HG03520 (cell line): Measurements from ENCODE around the gene SSU72.
A peak's percentile ranks its signal among the peaks of the same experiment; 100 is the strongest.
"Not testable (repeated sequence)": the region's sequence is repeated elsewhere in the genome, so short reads cannot be mapped to it uniquely, and the experiment has no call there.

Experiments
- ATAC-seq: cut with Tn5 transposase; IDR thresholded peaks from one replicate; pipeline ENCODE4 v1.9.1; 2021; ENCODE audit warnings: mild to moderate bottlenecking, moderate library complexity; ENCODE audit not compliant: unreplicated experiment

The SSU72 gene

DNA sequence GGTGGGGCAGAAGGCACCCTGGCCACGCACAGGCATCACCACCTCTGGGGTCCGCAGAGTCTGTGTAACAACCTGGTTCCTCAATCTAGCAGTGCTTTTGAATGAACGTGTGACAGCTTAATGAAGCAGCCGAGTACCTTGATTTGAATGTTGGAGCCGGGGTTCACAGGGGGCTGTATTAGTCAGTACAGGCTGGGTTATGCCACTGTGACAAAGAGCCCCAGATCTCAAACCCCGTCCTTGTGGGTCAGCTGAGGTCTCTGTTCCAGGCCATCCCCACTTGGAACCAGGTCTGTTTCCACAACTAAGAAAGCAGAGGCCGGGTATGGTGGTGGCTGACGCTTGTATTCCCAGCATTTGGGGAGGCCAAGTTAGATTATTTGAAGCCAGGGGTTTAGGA is 44.7 kb downstream of the SSU72 start:
- ATAC-seq, result no peak

DNA sequence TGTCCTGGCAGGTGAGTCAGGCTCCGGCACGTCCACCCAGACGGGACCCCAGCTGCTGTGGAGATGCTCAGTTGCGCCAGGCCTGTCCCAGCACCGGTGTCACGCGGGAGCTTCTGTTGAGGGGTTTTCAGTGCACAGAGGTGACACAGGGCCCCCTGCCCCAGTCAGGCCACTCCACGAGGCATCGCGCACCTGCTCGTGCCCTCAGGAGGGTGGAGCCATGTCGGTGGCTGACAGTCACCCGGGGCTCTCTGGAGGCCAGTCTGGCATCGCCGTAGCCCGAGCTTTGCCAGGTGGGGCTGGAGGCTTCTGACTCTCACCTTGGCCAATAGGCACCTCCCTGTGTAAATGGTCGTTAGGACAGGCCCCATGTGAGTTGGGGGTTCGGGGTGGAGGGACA is 45.3 kb downstream of the SSU72 start:
- no peak for ATAC-seq

DNA sequence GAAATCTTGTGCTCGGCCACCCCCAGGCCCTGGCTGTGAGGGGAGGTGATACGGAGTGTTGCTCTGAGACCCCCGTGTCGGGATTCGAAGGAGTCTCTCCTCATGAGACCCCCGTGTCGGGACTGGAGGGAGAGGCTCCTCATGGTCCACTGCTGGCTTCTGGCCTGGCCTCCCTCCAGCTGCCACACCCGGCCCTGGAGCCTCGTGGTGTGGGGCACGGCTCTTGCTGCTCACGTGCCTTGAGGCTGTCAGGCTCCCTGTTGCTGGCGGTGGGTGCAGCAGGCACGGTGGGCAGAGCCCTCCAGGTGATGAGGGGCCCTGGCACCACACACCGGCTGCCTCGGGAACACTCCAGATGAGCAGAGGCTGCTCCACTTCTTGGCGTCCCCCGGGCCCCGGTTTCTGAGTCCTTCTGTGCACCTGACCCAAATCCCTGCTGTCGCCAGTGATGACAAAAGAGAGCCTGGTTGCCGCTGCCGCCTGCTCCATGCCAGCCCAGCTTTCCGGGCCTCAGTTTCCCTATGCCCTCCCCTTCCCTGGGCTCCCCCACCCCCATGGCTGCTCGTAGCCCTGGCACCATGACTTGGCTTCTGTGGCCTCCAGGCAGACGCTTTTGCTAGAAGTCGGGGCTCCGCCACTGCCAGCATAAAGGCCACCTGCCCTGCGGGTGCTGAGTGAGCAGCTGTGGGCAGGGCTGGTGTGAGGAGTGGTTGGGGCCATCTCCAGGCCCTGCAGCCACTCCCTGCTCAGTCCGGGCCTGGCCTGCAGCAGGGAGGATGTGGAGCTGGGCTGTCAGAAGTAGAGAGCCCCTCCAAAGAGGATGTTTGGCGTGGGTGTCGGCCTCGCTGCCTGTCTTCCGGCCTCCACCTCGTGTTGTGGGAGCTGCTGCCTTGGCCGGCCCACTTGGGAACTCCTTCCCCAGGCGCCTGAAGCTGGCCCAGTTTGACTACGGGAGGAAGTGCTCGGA is 46.1 kb downstream of the SSU72 start:
- no peak for ATAC-seq

DNA sequence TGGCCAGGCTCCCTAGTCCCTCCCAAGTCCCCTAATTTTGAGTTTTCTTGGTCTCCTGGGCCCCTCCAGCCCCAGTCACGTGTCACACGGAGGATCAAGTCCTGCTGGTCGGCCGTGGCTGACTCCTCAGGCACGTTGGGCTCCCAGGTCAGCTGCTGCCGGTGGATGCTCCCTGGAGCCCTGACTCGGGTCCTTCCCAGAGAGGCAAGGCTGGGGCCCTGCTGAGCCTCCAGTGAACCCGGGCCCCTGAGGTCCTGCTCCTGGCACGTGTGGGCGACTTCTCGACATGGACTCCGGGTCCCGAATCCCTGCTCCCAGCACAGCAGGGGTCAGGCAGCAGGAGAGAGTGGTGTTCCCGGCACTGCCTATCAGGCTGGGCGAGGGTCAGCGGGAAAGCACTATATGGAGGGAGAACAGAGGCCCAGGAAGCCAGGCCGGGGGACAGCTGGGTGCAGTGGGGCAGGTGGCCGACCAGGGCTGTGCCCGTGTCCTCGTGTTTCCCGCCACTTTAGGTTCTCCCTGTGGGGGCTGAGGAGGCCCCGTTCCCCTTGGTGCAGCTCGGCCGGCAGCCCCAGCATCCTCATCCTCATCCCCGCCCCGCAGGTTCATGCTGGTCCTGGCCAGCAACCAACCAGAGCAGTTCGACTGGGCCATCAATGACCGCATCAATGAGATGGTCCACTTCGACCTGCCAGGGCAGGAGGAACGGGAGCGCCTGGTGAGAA is 47.4 kb downstream of the SSU72 start:
- ATAC-seq, result no peak

DNA sequence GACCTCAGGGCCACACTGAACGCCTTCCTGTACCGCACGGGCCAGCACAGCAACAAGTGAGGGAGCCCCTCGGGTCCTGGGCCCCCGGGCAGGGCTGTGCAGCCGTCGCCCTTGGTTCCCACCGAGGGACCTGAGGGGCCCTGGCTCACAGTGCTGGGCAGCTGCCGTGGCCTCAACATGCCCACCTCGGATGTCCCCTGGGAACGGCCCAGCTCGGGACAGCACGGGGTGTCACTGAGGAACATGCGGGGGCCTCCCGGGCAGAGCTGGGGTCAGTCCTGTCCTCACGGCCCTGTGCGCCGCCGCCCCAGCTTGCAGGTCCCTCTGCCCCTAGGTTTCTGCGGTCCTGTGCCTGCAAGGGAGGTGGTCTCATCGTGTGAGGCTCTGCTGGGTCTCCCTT is 48.2 kb downstream of the SSU72 start:
- not testable (repeated sequence) for ATAC-seq

DNA sequence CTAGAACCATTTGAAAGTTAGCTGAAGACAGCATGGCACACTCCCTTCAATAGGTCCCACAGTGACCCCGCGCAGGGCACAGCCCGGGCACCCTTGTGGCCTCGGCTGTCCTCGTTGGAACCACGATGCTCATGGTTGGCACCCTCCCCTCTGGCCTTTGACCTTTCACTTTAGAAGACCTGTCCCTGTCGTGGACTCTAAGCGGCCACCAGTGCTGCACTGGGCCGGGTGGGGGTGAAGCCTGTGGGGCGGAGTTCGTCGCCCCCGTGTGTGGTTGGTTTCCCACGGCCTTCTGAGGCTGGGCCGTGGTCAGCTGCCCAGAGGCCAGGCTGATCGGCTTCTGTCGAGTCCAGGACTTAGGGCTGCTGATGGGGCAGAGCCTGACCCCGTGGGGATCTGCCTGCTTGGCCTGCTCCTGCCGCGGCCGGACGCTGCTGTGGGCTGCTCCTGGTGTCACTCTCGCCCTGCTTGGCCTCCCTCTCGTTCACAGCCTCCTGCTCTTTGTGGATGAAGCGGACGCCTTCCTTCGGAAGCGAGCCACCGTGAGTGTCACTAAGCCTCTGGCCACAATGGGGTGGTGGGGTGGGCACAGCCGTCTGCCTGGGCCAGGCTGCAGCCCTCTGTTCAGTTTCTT is 49.8 kb downstream of the SSU72 start:
- not testable (repeated sequence) for ATAC-seq

DNA sequence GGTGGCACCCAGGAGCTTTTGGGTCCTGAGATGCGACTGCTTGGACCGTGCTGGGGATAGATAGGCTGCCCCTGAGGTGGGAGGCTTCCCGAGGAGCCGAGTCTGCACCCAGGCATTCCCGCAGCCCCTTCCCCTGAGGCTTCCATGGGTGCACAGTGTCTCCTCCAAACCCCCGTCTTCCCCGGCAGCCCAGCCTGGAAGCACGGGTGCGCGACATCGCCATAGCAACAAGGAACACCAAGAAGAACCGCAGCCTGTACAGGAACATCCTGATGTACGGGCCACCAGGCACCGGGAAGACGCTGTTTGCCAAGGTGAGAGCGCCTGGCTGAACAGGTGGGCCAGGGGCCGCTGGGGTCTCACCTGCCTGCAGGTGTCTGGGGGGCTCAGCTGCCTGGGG is 51.0 kb downstream of the SSU72 start:
- not testable (repeated sequence) for ATAC-seq

DNA sequence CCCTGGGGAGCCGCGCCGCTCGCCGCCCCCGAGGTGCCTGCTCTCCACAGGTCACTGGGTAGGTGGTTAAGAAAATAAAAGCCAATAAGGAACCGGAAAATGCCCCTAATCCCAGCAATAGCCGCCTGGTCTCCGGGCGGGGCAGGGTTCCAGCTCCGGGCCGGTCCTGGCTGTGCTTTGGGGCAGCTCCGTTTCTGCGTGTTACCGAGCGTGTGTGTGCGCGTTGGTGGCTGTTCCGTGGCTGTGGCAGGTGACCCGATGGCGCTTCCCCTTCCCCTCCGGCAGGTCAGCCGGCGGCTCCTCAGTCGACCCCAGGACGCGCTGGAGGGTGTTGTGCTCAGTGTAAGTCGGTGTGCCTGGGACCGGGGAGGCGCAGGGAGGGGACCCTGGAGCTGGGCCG is 51.4 kb downstream of the SSU72 start:
- ATAC-seq, result not testable (repeated sequence)

DNA sequence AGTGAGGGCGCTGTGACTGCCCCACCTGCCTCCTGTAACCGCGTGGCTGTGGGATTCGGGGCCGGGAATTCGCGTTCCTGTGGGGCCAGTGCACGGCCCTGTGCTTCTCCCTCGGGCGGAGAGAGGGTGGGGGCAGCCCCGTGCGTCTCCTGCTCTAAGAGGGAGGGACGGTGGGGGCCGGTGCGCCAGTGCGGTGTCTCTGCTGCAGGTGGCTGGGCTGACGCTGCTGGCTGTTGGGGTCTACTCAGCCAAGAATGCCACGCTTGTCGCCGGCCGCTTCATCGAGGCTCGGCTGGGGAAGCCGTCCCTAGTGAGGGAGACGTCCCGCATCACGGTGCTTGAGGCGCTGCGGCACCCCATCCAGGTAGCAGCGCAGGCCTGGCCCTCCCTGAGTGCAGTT is 52.1 kb downstream of the SSU72 start:
- ATAC-seq, result not testable (repeated sequence)

DNA sequence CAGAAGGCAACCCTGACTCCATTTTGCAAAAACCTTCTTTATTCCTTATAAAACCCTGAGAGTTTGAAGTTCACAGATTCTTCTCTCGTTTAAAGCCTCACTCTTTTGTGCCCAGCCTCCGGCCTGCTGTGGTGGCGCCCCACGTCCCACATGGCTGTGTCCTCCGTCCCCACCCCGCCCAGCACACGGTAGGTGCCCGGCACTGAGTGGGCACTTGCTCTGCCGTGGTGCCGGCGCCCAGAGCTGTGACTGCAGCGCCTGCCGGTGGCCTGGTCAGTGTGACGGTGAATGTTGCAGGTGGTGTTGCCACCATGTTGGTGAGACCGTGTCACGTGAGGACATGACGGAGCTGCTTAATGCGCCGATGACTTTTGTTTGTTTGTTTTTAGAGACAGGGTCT is 53.3 kb downstream of the SSU72 start:
- no peak for ATAC-seq

DNA sequence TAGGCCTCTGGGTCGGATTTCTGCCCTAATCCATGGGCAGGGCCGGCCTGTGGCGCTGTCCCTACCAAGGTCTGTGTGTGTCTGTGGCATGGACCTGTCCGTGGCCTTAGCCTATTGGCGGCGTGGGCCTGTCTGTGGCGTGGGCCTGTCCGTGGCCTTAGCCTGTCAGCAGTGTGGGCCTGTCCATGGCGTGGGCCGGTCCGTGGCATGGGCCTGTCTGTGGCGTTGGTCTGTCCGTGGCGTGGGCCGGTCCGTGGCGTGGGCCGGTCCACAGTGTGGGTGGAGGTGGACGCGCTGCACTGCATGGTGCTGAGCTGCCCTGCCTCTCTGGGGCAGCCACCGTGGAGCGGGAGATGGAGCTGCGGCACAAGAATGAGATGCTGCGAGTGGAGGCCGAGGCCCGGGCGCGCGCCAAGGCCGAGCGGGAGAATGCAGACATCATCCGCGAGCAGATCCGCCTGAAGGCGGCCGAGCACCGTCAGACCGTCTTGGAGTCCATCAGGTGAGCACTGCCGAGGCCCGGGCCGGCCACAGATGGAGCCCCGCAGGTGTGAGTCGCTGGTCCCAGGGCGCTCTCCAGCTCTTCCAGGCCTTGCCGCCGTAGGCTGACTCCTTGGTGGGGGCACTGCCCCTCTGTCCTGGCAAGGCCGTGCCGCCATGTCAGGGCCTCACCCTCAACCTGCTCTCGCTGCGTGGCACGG is 54.7 kb downstream of the SSU72 start:
- not testable (repeated sequence) for ATAC-seq

DNA sequence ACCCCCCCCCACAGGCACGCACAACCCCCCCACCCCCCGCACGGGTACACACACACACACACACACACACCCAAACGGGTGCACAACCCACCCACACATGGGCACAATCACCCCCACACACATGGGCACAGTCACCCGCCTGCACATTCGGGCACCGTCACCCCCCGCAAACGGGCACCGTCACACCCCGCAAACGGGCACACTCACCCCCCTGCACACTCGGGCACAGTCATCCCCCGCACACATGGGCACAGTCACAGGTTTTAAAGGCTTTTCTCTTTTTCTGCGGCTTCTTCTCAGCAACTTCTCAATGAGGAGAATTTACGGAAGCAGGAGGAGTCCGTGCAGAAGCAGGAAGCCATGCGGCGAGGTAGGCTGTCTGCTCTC is 56.0 kb downstream of the SSU72 start:
- not testable (repeated sequence) for ATAC-seq

DNA sequence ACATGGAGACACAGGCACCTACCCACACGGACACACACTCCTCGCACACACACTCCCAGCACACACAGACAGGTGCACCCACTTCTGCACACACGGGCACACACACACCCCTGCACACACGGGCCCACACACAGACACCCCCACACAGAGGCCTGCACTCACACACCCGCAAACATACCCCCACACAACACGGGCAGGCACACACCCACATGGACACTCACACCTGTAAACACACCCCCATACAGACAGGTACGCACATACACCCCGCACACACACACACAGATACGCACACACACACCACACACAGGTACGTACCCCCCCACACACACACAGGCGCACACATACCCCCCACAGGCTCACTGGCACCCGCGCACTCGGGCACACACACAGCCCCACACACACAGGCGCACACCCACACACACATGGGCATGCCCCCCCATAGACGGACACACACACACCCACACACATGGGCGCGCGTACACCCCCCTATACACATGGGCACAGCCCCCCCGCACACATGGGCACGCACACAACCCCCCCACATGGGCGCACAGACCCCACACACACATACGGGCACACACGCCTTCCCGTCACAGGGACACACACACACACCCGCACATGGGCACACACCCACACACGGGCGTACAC is 56.6 kb downstream of the SSU72 start:
- ATAC-seq, result no peak

DNA sequence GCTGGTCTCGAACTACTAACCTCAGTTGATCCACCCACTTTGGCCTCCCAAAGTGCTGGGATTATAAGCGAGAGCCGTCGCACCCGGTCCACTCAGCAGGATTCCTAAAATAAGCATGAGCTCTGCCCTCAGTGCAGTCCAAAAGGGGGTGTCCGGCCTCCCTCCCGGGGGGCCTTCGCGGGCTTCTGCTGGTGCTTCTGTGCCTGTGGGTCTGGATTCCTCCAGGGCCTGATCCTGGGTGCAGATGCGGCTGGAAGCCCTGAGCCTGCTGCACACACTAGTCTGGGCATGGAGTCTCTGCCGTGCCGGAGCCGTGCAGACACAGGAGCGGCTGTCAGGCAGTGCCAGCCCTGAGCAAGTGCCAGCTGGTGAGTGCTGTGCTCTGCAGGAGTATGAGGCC is 57.7 kb downstream of the SSU72 start:
- not testable (repeated sequence) for ATAC-seq

DNA sequence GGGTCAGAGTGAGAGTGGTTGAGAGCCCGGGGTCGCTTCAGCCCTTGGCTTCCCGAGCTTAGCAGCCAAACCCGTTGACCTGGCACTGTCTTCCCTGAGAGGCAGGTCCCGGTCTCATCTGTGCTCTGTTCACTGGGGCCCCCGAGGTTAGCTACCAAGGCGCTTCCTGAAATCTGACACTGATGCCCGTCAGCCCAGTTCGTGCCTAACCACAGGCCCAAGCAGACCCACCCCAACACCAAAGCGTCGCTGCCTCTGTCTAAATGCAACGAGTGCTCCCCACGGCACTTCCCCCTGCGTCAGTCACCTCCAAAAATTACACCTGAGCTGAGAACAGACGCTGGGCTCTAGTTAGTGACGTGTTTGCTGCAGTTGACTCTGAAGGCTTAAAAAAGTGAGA is 60.3 kb downstream of the SSU72 start:
- not testable (repeated sequence) for ATAC-seq

DNA sequence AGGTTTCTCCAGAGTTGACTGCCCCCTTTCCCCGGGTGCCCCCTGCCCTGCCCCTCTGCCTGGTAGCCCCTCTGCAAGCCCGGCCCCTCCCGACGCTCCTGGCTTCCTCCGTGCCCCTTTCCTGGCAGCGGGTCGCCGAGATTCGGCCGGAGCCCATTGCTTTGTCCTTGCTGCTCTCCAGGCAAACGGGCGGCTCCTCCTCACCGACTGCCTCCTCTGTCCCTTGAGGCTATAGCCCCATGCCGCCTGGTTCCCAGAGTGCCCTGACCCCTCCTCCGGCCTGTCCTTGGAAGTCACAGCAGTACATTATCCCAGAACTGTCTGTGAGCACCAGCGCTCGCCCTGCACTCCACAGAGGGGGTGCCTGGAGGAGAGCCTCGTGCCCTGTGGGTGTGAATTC is 61.0 kb downstream of the SSU72 start:
- ATAC-seq, result not testable (repeated sequence)

DNA sequence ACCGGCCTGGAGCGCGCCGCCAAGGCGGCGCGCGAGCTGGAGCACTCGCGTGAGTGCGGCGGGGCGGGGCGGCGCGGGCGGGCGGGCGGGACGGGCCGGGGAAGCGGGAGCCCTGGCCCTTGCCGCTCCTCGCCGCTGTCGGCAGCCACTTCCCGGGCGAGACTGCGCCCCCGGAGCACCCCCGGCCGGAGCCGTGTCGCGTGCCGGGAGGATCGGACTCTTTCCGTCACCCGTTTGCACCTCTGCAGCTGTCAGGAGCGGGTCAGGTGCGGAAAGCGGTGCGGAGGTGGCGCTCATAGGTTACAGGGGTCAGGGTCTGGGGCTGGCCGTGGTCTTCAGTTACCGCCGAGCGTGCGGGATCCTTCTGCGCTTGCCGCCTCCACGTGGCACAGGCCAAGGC is 62.2 kb downstream of the SSU72 start:
- not testable (repeated sequence) for ATAC-seq

DNA sequence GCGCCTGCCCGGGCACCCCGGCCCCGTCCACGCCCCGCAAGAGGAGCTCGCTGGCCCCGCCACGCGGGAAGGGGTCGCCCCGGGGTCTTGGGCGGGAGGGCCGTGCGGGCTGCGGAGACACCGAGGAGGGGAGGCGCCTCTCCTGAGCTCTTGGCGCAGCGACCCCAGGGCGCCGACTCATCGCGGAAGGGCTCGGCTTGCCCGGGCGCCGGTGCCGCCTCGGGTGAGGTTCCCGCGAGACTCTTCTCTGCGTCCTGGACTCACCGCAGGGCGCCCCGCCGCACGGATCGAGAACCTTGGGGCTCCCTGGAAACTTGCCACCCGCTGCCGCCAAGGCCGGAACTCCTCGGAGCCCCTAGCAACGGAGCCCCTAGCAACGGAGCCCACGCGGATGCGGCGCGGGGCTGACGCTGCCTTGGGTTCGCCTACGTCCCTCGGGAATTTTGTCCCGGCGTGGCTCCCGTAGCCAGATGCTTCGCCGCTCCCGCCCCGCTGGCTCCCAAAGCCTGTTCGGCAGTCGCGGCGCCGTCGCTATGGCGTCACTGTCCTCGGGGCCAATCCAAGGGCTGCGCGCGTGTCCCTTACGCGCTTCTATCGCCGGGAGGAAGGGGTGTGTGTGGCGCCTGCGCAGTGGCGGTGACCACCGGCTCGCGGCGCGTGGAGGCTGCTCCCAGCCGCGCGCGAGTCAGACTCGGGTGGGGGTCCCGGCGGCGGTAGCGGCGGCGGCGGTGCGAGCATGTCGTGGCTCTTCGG is 63.0 kb downstream of the SSU72 start, which contains the start of gene ATAD3A:
ATAD3A (plus strand) TSS at position 630 of the 753 bp plus-strand sequence; CDS start at position 737, 107 bp downstream.
- ATAC-seq, result peak; percentile 87

DNA sequence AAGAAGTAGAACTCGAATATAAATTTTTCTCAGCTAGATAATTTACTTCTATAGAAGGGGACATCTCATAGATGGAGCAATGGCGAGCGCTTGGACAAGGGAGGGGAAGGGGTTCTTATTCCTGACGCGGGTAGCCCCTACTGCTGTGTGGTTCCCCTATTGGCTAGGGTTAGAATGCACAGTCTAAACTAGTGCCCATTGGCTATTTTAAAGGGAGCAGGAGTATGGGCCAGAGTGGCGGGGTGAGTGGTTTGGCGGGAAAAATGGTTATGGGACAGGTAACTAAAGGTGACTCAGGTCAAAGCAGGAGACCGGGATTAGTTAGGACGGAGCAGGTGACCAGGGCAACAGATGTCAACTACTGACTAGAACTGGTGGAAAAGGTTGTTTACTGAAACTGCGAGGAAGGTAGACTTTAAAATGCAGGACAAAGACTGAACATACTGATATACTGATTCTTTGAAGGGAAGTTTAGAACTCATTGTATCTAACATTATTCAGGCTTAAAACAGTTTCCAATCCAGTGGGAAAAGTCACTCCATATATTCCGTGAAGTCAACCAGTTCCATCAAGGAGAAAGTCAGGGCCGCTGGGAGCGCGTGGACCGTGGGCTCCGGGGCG is 63.6 kb downstream of the SSU72 start:
- no peak for ATAC-seq
